DMS79 treated with DMSO at 0.1 percent for 48 hours (cell line): ENCODE data around the gene WARS2.
"Not testable (repeated sequence)": the region's sequence is repeated elsewhere in the genome, so short reads cannot be mapped to it uniquely, and the experiment has no call there.

Experiments
- DNase-seq: peaks from one replicate; lab custom pipeline; 2025; lab: John Stamatoyannopoulos, UW

Gene WARS2

GRCh38 chr1:119139403-119139802 lies 1.1 kb downstream of the WARS2 start:
- DNase-seq: peak; percentile 19

GRCh38 chr1:119136401-119136800 lies 4.1 kb downstream of the WARS2 start:
- DNase-seq: no peak

GRCh38 chr1:119133987-119134386 lies 6.5 kb downstream of the WARS2 start:
- no peak for DNase-seq

GRCh38 chr1:119132179-119132578 lies 8.3 kb downstream of the WARS2 start:
- peak; percentile 57 for DNase-seq

- no peak for DNase-seq
Observed at GRCh38 chr1:119125874-119126273, 14.6 kb downstream of the WARS2 start.

- no peak for DNase-seq
Observed at GRCh38 chr1:119124764-119125163, 15.7 kb downstream of the WARS2 start.

GRCh38 chr1:119121872-119122271 lies 18.6 kb downstream of the WARS2 start:
- not testable (repeated sequence) for DNase-seq

- DNase-seq: no peak
Observed at GRCh38 chr1:119116725-119117124, 23.7 kb downstream of the WARS2 start.

- peak; percentile 25 for DNase-seq
Observed at GRCh38 chr1:119115736-119116135, 24.7 kb downstream of the WARS2 start.

GRCh38 chr1:119115311-119115710 lies 25.1 kb downstream of the WARS2 start:
- DNase-seq: peak; percentile 89

GRCh38 chr1:119114786-119115185 lies 25.7 kb downstream of the WARS2 start:
- DNase-seq: peak; percentile 82

GRCh38 chr1:119112791-119113190 lies 27.7 kb downstream of the WARS2 start:
- no peak for DNase-seq

- no peak for DNase-seq
Observed at GRCh38 chr1:119112244-119112643, 28.2 kb downstream of the WARS2 start.

- no peak for DNase-seq
Observed at GRCh38 chr1:119108988-119109387, 31.5 kb downstream of the WARS2 start.

GRCh38 chr1:119103764-119104163 lies 36.7 kb downstream of the WARS2 start:
- DNase-seq: no peak

- no peak for DNase-seq
Observed at GRCh38 chr1:119102051-119102450, 38.4 kb downstream of the WARS2 start.

- DNase-seq: no peak
Observed at GRCh38 chr1:119101563-119101962, 38.9 kb downstream of the WARS2 start.

GRCh38 chr1:119099775-119100174 lies 40.7 kb downstream of the WARS2 start:
- DNase-seq: no peak

- no peak for DNase-seq
Observed at GRCh38 chr1:119097380-119097779, 43.1 kb downstream of the WARS2 start.

GRCh38 chr1:119093721-119094120 lies 46.7 kb downstream of the WARS2 start:
- no peak for DNase-seq

- DNase-seq: no peak
Observed at GRCh38 chr1:119091618-119092017, 48.8 kb downstream of the WARS2 start.

GRCh38 chr1:119090250-119090649 lies 50.2 kb downstream of the WARS2 start:
- DNase-seq: no peak

- DNase-seq: no peak
Observed at GRCh38 chr1:119086830-119087229, 53.6 kb downstream of the WARS2 start.

- no peak for DNase-seq
Observed at GRCh38 chr1:119084798-119085197, 55.7 kb downstream of the WARS2 start.

- DNase-seq: no peak
Observed at GRCh38 chr1:119083980-119084379, 56.5 kb downstream of the WARS2 start.
